H1 (cell line): ENCODE data around the gene TCP11. TPM values are rescaled to one million over a fixed set of nuclear protein-coding genes. Genes with fewer than 3 reads are reported as not detected.

ENCODE experiments used
- CTCF ChIA-PET: fragments of 300-600 bp; sonication (Branson Sonifier 250); formaldehyde crosslinking; loops from one replicate; lab custom pipeline; 2021; ENCODE audit not compliant: partially characterized antibody; lab: Charles Lee
- POLR2A ChIA-PET: fragments of 300-600 bp; sonication (Branson Sonifier 250); formaldehyde crosslinking; loops from one replicate; lab custom pipeline; 2021; ENCODE audit warnings: inconsistent platforms; ENCODE audit not compliant: partially characterized antibody; lab: Charles Lee
- DNase-seq, 2 experiments: peaks; one replicate each; pipeline versions ENCODE4 v3.0.0 to v3.0.0-alpha.2; 2010 to 2022; ENCODE audit warnings: low spot score in 2 of 2, low read depth in 1 of 2, mixed read lengths in 1 of 2
- FAIRE-seq: peaks from 2 replicates; lab custom pipeline; 2011; peaks lifted over from hg19 to GRCh38; lab: Jason Lieb, UNC
- H2AFZ ChIP-seq: 2 replicates; pipeline ENCODE4 v1.8.1; 2012; ENCODE audit warnings: low read length, inconsistent platforms
- H2AK5ac ChIP-seq: 2 replicates; pipeline ENCODE4 v1.6.1; 2013; ENCODE audit warnings: low read depth, low read length
- H2BK120ac ChIP-seq: replicated peaks from 2 replicates; pipeline ENCODE3; 2013; ENCODE audit warnings: low read depth, low read length, inconsistent platforms
- H2BK12ac ChIP-seq: 2 replicates; pipeline ENCODE4 v1.6.1; 2013; ENCODE audit warnings: low read depth, low read length
- H2BK15ac ChIP-seq: 2 replicates; pipeline ENCODE4 v1.6.1; 2013; ENCODE audit warnings: low read length
- H2BK20ac ChIP-seq: 2 replicates; pipeline ENCODE4 v1.6.1; 2013; ENCODE audit warnings: low read length
- H2BK5ac ChIP-seq: 2 replicates; pipeline ENCODE4 v1.6.1; 2013; ENCODE audit warnings: low read depth, low read length
- H3K14ac ChIP-seq: 2 replicates; pipeline ENCODE4 v1.6.1; 2013; ENCODE audit warnings: inconsistent platforms; ENCODE audit not compliant: insufficient read length
- H3K18ac ChIP-seq: 2 replicates; pipeline ENCODE4 v1.6.1; 2013; ENCODE audit warnings: low read length; ENCODE audit errors: extremely low read depth
- H3K23ac ChIP-seq: 2 replicates; pipeline ENCODE4 v1.6.1; 2013; ENCODE audit warnings: inconsistent platforms; ENCODE audit not compliant: insufficient read length
- H3K23me2 ChIP-seq: 2 replicates; pipeline ENCODE4 v1.6.1; 2013; ENCODE audit warnings: low read depth, low read length
- H3K27ac ChIP-seq: 2 replicates; pipeline ENCODE4 v1.6.1; 2011; ENCODE audit warnings: low read depth, low read length, inconsistent platforms
- H3K27me3 ChIP-seq, 4 experiments: replicated peaks in 1 of 4; 1 replicate in 1 of 4; 2 replicates in 3 of 4; pipeline versions ENCODE4 v1.6.1 to v1.8.1; 2011 to 2013; ENCODE audit warnings: low read length in 3 of 4, mild to moderate bottlenecking in 3 of 4, inconsistent platforms in 2 of 4, mixed read lengths in 2 of 4, moderate library complexity in 1 of 4; ENCODE audit not compliant: control insufficient read depth in 3 of 4, insufficient read depth in 3 of 4; ENCODE audit errors: extremely low read depth in 1 of 4
- H3K36me3 ChIP-seq, 4 experiments: 2 replicates each; pipeline versions ENCODE4 v1.6.1 to v1.8.1; 2011 to 2013; ENCODE audit warnings: mild to moderate bottlenecking in 4 of 4, low read length in 3 of 4, moderate library complexity in 2 of 4, control low read depth in 1 of 4, inconsistent platforms in 1 of 4; ENCODE audit not compliant: insufficient read depth in 4 of 4, control insufficient read depth in 2 of 4
- H3K4ac ChIP-seq: replicated peaks from 2 replicates; pipeline ENCODE3; 2013; ENCODE audit warnings: low read length, low read depth, mixed read lengths, inconsistent platforms; ENCODE audit not compliant: insufficient read length
- H3K4me1 ChIP-seq, 4 experiments: replicated peaks in 1 of 4; 1 replicate in 1 of 4; 2 replicates in 3 of 4; pipeline versions ENCODE4 v1.6.1 to v1.8.1; 2011 to 2013; ENCODE audit warnings: low read length in 3 of 4, inconsistent platforms in 2 of 4, mixed read lengths in 1 of 4; ENCODE audit not compliant: insufficient read depth in 4 of 4, control insufficient read depth in 3 of 4
- H3K4me2 ChIP-seq, 2 experiments: 2 replicates each; pipeline versions ENCODE4 v1.6.1 to v1.8.1; 2011 to 2013; ENCODE audit warnings: low read depth in 2 of 2, low read length in 2 of 2, control low read depth in 1 of 2, inconsistent platforms in 1 of 2, mild to moderate bottlenecking in 1 of 2; ENCODE audit not compliant: insufficient read depth in 1 of 2
- H3K4me3 ChIP-seq, 4 experiments: fragments of 200-600, 300-600 bp in 1 of 4; sonication (generic), shearing (Covaris generic), sonication (Bioruptor Twin) in 1 of 4; 2 replicates each; pipeline versions ENCODE4 v1.5.1 to v1.8.1; 2011 to 2016; ENCODE audit warnings: low read length in 4 of 4, low read depth in 3 of 4, control low read depth in 2 of 4, inconsistent platforms in 2 of 4, mild to moderate bottlenecking in 2 of 4, mixed read lengths in 1 of 4, moderate library complexity in 1 of 4; ENCODE audit not compliant: insufficient read depth in 2 of 4; ENCODE audit errors: extremely low read depth in 1 of 4
- H3K56ac ChIP-seq: replicated peaks from 2 replicates; pipeline ENCODE3; 2013; ENCODE audit warnings: low read depth, mild to moderate bottlenecking, mixed read lengths, low read length, inconsistent platforms; ENCODE audit not compliant: insufficient read length
- H3K79me1 ChIP-seq: 2 replicates; pipeline ENCODE4 v1.6.1; 2013; ENCODE audit warnings: low read depth, low read length, control low read depth
- H3K79me2 ChIP-seq, 2 experiments: 2 replicates each; pipeline versions ENCODE4 v1.6.1 to v1.8.1; 2012 to 2013; ENCODE audit warnings: low read length in 2 of 2, mild to moderate bottlenecking in 2 of 2, inconsistent platforms in 1 of 2; ENCODE audit not compliant: insufficient read depth in 2 of 2, control insufficient read depth in 1 of 2
- H3K9ac ChIP-seq, 4 experiments: replicated peaks in 1 of 4; 1 replicate in 1 of 4; 2 replicates in 3 of 4; pipeline versions ENCODE4 v1.6.1 to v1.8.1; 2011 to 2013; ENCODE audit warnings: low read depth in 3 of 4, low read length in 3 of 4, control low read depth in 2 of 4, mild to moderate bottlenecking in 2 of 4, moderate library complexity in 2 of 4, inconsistent platforms in 1 of 4; ENCODE audit errors: extremely low read depth in 1 of 4
- H3K9me3 ChIP-seq, 2 experiments: 2 replicates each; pipeline versions ENCODE4 v1.6.1 to v1.8.1; 2012 to 2013; ENCODE audit warnings: mild to moderate bottlenecking in 2 of 2, moderate library complexity in 2 of 2, control low read depth in 1 of 2, inconsistent platforms in 1 of 2, low read depth in 1 of 2, low read length in 1 of 2, mixed read lengths in 1 of 2; ENCODE audit not compliant: insufficient read depth in 2 of 2
- H4K20me1 ChIP-seq, 2 experiments: replicated peaks in 1 of 2; 2 replicates each; pipeline versions ENCODE3 to v1.8.1; 2011 to 2013; ENCODE audit warnings: inconsistent platforms in 2 of 2, low read length in 2 of 2, mild to moderate bottlenecking in 1 of 2; ENCODE audit not compliant: insufficient read depth in 2 of 2, control insufficient read depth in 1 of 2
- H4K5ac ChIP-seq: 2 replicates; pipeline ENCODE4 v1.6.1; 2013; ENCODE audit warnings: low read length, low read depth, mixed read lengths, inconsistent platforms; ENCODE audit not compliant: insufficient read length
- H4K8ac ChIP-seq: 2 replicates; pipeline ENCODE4 v1.8.0; 2013; ENCODE audit warnings: mild to moderate bottlenecking, moderate library complexity, low read length, inconsistent platforms; ENCODE audit not compliant: insufficient read depth; ENCODE audit errors: extremely low read depth
- H4K91ac ChIP-seq: replicated peaks from 2 replicates; pipeline ENCODE3; 2013; ENCODE audit warnings: low read length, mixed read lengths, inconsistent platforms; ENCODE audit not compliant: insufficient read length
- POLR2AphosphoS5 ChIP-seq: IDR thresholded peaks from 2 replicates; pipeline ENCODE4 v1.6.1; 2011; ENCODE audit warnings: low read depth, low read length
- WGBS, 2 experiments: shearing (Covaris generic) in 1 of 2; methylation state at CpG; one replicate each; pipeline versions ENCODE4 v1.1.6 to v1.1.7; 2013 to 2015; ENCODE audit warnings: low lambda C conversion rate in 2 of 2, mixed read lengths in 2 of 2, inconsistent platforms in 1 of 2, low coverage in 1 of 2, missing lambda C conversion rate in 1 of 2; ENCODE audit not compliant: insufficient replicate concordance in 2 of 2, insufficient coverage in 1 of 2, insufficient read length in 1 of 2; ENCODE audit errors: extremely low coverage in 1 of 2, missing lambda C conversion rate in 1 of 2; 5-methylcytosine and 5-hydroxymethylcytosine counted together
- polyA plus RNA-seq, 7 experiments: library from polyadenylated mRNA; depleted of rRNA in 3 of 7; stranded (reverse) in 5 of 7; unstranded in 2 of 7; fragments of >200 nt in 5 of 7; fragments of 200-250 nt in 2 of 7; gene quantifications; 1 replicate in 5 of 7; 2 replicates in 1 of 7; 4 replicates in 1 of 7; pipeline versions ENCODE4 v1.2.1 to v1.2.3, GENCODE V29; 2011 to 2013; ENCODE audit warnings: missing spikeins in 2 of 7, mixed read lengths in 2 of 7
- total RNA-seq: library from RNA; stranded (reverse); fragmentation: NEBNext Ultra II Directional; extraction: Animal tissue kit (Norgen Biotek cat#: 25700); gene quantifications from 2 replicates; pipeline ENCODE4 v1.2.1, GENCODE V29; 2021
- TF ChIP-seq, protein P1 (sequence below): IDR thresholded peaks from 2 replicates; pipeline ENCODE4 v1.6.1; 2011; ENCODE audit warnings: low read length, improper control_type of control experiment

Gene TCP11
- total and polyA plus RNA-seq, 2 of the 8 experiments (the other 6 are each of a cell fraction or from before 2014, with no cell fraction given) = 0.11 TPM; not detected in 1

DNA sequence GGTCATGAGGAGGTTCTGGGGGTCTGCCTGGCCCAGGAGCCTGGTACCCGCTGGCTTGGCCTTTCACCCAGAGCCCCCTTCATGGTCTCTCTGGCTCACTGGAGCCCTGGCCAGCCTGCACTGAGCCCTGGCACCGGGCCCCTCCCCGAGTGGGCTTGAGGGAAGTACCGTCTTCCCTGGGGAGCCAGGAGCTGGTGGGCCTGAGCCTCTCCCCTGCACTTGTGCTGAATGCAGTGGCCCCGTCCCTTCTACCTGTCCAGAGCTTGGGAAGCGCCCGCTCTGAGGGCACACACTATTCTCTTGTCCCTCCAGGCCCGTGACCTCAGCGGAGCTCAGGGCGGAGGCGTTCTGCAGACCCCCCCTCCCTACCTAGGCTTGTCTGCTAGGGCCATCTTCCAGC is 62.2 kb downstream of the TCP11 start:
- Histone ChIP-seq H3K9ac (no peak overlapping the region), H3K27ac (no peak overlapping the region), H4K5ac (no peak overlapping the region), H2AFZ (no peak overlapping the region), H3K27me3 (no peaks in the 10 kb centered on the region), H2BK120ac (no peak overlapping the region), H4K91ac (no peak overlapping the region), H3K36me3 (peaks cover 3 to 14% (median 8%) of the 10 kb centered on the region in 4 experiments; a peak in 7 of 8 replicates), H3K23ac (no peak overlapping the region), H3K79me2 (no peaks in the 10 kb centered on the region), H3K79me1 (no peaks in the 10 kb centered on the region), H3K4me3 (no peak overlapping the region), H3K23me2 (no peaks in the 10 kb centered on the region), H3K4me1 (peaks cover 0 to 10% (median 4%) of the 10 kb centered on the region in 4 experiments; a peak in 3 of 7 replicates), H2BK20ac (no peak overlapping the region), H3K4ac (no peak overlapping the region), H3K14ac (no peak overlapping the region), H2BK5ac (no peak overlapping the region), H3K9me3 (no peaks in the 10 kb centered on the region), H2BK12ac (no peak overlapping the region), H2AK5ac (no peak overlapping the region), H2BK15ac (no peak overlapping the region), H4K20me1 (no peaks in the 10 kb centered on the region), H3K4me2 (no peak overlapping the region), H3K56ac (no peak overlapping the region), H3K18ac (no peak overlapping the region), H4K8ac (no peak overlapping the region; the same call in 1 of the 2 replicates)
- TF ChIP-seq POLR2AphosphoS5 = no peak
- TF ChIP-seq, protein P1, sequence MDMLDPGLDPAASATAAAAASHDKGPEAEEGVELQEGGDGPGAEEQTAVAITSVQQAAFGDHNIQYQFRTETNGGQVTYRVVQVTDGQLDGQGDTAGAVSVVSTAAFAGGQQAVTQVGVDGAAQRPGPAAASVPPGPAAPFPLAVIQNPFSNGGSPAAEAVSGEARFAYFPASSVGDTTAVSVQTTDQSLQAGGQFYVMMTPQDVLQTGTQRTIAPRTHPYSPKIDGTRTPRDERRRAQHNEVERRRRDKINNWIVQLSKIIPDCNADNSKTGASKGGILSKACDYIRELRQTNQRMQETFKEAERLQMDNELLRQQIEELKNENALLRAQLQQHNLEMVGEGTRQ = no peak
- no peak for FAIRE-seq
- DNase-seq = no peak
- CTCF ChIA-PET = interaction anchor here (0.7 to 8.6 kb wide), 8 partner anchors 8 to 92 kb away, joined by 3 to 52 read pairs (median 4); no protein-coding TSS in a partner anchor
- POLR2A ChIA-PET = no interaction called here
- WGBS, 2 experiments = 96% methylated on average over 11 of the region's 11 CpGs; no CpG with 5 or more reads in 1 of the 2 experiments
